Ramos (cell line): ENCODE results near the gene POTEB.
"Not testable (repeated sequence)": the region's sequence is repeated elsewhere in the genome, so short reads cannot be mapped to it uniquely, and the experiment has no call there.

ENCODE experiments used
- in situ Hi-C: fragments of 300-500 bp; cut with MboI; formaldehyde crosslinking; loops from one replicate; pipeline ENCODE4 v1.14.3; 2022; ENCODE audit warnings: low sequenced_read_pairs; ENCODE audit not compliant: unreplicated experiment

The POTEB gene

DNA sequence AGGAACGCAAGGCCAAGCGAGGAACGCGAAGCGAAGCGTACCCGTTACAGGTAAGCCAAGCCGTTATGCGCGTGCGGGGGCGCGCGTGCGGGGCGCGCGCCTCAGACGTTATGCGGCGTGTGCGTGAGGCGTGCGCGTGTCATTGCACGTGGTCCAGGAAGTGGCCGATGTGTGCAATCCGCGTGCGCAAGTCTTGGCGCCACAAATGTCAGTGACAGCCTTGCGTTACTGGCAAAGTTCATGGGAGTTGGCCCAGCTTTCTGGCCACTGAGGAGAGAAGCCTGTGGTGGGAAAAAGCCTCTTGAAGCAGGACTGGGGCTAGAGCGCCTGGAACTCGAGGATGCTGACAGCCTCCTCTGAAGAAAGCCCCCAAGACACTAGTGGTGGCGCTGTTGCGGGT lies at the start of gene POTEB:
TSS of gene POTEB (minus strand) at position 101 of the 400 bp plus-strand sequence. CDS start 489 bp downstream, outside the sequence.
- in situ Hi-C loops, result not testable (repeated sequence)

DNA sequence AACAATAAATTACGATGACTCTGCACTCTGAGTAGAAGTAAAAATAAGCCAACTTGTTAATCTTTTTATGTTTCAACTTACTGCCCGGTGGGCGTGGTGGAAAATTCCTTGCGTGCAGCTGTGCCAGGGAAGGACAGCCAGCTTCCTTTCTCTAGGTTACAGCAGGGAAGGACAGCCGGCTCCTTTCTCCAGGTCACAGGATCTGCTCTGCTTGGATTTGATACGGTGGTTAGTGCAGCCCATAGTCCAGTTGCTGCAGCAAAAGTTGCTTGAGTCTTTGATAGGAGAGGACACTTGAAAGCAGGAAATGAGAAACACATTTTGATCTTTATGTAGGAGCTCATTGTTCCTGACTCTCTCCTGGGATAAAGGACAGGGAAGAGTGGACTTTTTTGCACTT lies 13.4 kb upstream of the POTEB start:
- in situ Hi-C loops, result not testable (repeated sequence)

DNA sequence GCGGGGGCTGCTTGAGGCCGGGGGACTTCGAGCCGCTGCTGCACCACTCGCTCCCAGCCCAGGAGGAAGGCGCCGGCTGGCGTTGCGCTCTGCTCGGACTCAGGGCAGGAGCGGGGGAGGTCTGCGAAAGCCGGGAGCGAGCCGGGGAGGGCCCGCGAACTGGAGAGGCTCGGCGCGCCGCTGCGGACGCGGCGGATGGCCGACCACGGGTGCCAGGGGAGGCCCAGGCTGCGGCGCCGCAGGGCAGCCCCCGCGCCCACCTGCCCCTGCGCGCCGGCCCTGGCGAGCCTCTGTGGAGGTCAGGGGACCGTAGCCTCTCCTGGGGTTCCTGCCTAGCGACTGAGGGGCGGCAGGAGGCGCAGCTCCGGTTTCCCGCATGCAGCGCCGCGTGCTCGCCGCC lies 12.0 kb upstream of the POTEB start:
- in situ Hi-C loops, result not testable (repeated sequence)

DNA sequence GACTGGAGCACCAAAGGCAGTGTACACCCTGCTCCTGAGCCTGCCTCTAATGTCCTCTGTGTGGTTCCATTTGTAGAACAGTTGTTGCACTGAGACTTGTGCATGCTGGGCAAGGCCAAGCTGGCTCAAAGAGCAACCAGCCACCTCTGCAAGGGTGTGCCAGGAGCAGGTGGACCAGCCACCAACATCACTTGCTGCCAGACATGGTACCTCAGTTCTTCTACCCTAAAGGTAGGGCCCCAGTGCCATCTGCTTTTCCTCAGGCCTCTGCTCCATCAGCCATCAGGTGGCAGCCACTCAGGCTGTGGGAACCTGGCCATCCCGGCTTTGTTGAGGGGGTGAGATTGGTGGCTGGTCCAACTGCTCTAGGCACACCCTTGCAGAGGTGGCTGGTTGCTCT lies 38.7 kb downstream of the POTEB start:
- in situ Hi-C loops, result not testable (repeated sequence)
